HG02852 (cell line): ENCODE data around the gene C1RL.

ENCODE experiments used
- ATAC-seq: cut with Tn5 transposase; IDR thresholded peaks from one replicate; pipeline ENCODE4 v1.9.1; 2021; ENCODE audit warnings: mild to moderate bottlenecking, moderate library complexity; ENCODE audit not compliant: unreplicated experiment

Gene C1RL

GRCh38 chr12:7137908-7138307, 28.9 kb upstream of the C1RL start:
- no peak for ATAC-seq

GRCh38 chr12:7136676-7137075, 27.7 kb upstream of the C1RL start:
- no peak for ATAC-seq

- no peak for ATAC-seq
Observed at GRCh38 chr12:7136071-7136470, 27.1 kb upstream of the C1RL start.

GRCh38 chr12:7134396-7135166, 25.6 kb upstream of the C1RL start:
- no peak for ATAC-seq

GRCh38 chr12:7131502-7131866, 22.5 kb upstream of the C1RL start:
- no peak for ATAC-seq

GRCh38 chr12:7130701-7131501, 21.9 kb upstream of the C1RL start:
- ATAC-seq: peak; percentile 17

- peak; percentile 76 for ATAC-seq
Observed at GRCh38 chr12:7129872-7130691, 21.1 kb upstream of the C1RL start, which contains the start of gene CLSTN3. Gene CLSTN3 (plus strand): TSS chr12:7130371. CDS start chr12:7130649, 278 bp downstream.

- ATAC-seq: peak; percentile 9
Observed at GRCh38 chr12:7129287-7129871, 20.4 kb upstream of the C1RL start.

GRCh38 chr12:7128681-7129286, 19.8 kb upstream of the C1RL start, which contains the start of gene RBP5:
Gene RBP5 (minus strand): TSS chr12:7128889. CDS start chr12:7128775, 114 bp downstream.
- ATAC-seq: no peak

- ATAC-seq: no peak
Observed at GRCh38 chr12:7127916-7128626, 19.1 kb upstream of the C1RL start.

GRCh38 chr12:7125632-7126227, 16.7 kb upstream of the C1RL start:
- no peak for ATAC-seq

GRCh38 chr12:7123806-7124522, 14.9 kb upstream of the C1RL start:
- ATAC-seq: no peak

GRCh38 chr12:7122811-7123769, 14.1 kb upstream of the C1RL start:
- ATAC-seq: no peak

- ATAC-seq: no peak
Observed at GRCh38 chr12:7121324-7121723, 12.3 kb upstream of the C1RL start.

- no peak for ATAC-seq
Observed at GRCh38 chr12:7120166-7120565, 11.2 kb upstream of the C1RL start.

- no peak for ATAC-seq
Observed at GRCh38 chr12:7118881-7119280, 9.9 kb upstream of the C1RL start.

- ATAC-seq: no peak
Observed at GRCh38 chr12:7117670-7118069, 8.7 kb upstream of the C1RL start.

- no peak for ATAC-seq
Observed at GRCh38 chr12:7116916-7117315, 7.9 kb upstream of the C1RL start.
